Panc1 (cell line): ENCODE measurements around the gene SRCIN1.

Source experiments
- POLR2AphosphoS5 ChIP-seq: IDR thresholded peaks from 2 replicates; pipeline ENCODE4 v1.6.1; 2012; ENCODE audit warnings: mild to moderate bottlenecking, low read depth, low read length, moderate library complexity
- TF ChIP-seq, protein P1 (sequence below): fragments of 450-650 bp; IDR thresholded peaks from 2 replicates; pipeline ENCODE4 v1.5.1; 2017; ENCODE audit warnings: mild to moderate bottlenecking

GRCh38 chr17:38595892-38596291 is 9.9 kb downstream of the SRCIN1 start:
- TF ChIP-seq, protein P1, sequence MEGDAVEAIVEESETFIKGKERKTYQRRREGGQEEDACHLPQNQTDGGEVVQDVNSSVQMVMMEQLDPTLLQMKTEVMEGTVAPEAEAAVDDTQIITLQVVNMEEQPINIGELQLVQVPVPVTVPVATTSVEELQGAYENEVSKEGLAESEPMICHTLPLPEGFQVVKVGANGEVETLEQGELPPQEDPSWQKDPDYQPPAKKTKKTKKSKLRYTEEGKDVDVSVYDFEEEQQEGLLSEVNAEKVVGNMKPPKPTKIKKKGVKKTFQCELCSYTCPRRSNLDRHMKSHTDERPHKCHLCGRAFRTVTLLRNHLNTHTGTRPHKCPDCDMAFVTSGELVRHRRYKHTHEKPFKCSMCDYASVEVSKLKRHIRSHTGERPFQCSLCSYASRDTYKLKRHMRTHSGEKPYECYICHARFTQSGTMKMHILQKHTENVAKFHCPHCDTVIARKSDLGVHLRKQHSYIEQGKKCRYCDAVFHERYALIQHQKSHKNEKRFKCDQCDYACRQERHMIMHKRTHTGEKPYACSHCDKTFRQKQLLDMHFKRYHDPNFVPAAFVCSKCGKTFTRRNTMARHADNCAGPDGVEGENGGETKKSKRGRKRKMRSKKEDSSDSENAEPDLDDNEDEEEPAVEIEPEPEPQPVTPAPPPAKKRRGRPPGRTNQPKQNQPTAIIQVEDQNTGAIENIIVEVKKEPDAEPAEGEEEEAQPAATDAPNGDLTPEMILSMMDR = no peak
- no peak for TF ChIP-seq POLR2AphosphoS5
